Hair follicle dermal papilla cell (primary cell): ENCODE results near the gene ART3. TPM values are rescaled to one million over a fixed set of nuclear protein-coding genes. Genes with fewer than 3 reads are reported as not detected.

Experiments used
- total RNA-seq: library from RNA; depleted of rRNA; stranded (reverse); fragments of >200 nt; gene quantifications from 2 replicates; pipeline ENCODE4 v1.2.3, GENCODE V29; 2012

The ART3 gene, protein sequence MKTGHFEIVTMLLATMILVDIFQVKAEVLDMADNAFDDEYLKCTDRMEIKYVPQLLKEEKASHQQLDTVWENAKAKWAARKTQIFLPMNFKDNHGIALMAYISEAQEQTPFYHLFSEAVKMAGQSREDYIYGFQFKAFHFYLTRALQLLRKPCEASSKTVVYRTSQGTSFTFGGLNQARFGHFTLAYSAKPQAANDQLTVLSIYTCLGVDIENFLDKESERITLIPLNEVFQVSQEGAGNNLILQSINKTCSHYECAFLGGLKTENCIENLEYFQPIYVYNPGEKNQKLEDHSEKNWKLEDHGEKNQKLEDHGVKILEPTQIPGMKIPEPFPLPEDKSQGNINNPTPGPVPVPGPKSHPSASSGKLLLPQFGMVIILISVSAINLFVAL
- not detected in 2 replicates for total RNA-seq

GRCh38 chr4:76074468-76074867, at the start of gene ART3:
Gene ART3 (plus strand): TSS chr4:76074709. CDS start chr4:76075890, 1,181 bp downstream.

DNA sequence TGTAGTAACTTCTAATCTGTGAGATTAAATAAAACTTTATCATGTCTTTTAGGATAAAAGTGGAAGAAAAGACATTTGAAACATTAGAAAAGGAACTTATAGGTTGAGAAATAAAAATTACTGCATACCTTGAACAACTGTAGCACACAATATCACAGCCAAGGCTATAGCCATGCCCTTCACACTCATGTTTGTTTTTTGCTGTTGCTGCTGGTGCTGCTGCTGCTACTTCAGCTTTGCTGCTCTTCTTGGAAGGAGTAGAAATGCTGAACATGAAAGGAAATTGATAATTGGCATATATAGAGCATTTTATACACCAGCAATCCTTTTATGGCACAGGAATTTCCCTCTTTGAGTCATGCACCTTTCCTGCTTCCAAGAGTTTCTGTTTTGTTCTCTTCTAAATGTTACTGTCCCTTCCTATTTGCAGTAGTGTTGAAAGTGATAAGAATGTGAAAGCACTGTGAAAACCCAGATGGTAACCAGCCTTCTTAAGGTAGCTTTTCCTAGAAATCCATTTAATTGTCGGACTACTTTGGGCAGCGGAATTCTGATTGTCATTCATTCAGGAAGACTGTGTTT, 38.6 kb upstream of the ART3 start, which contains the start of gene CXCL11:
Gene CXCL11, minus strand, starts transcription at position 272 of the 582 bp plus-strand sequence. Its CDS starts 83 bp downstream, at position 189.

GRCh38 chr4:76148142-76148865, 73.8 kb downstream of the ART3 start, which contains the start of gene NUP54:
Gene NUP54 (minus strand): TSS chr4:76148397. CDS start chr4:76148374, 23 bp downstream.

Other genes with a start within 250 kb of the ART3 start
- not detected in 2 replicates for gene PPEF2, start 172.3 kb upstream of the ART3 start, total RNA-seq
- 36.3 and 46.9 TPM in 2 replicates for gene NAAA, start 133.7 kb upstream of the ART3 start, total RNA-seq
- gene SDAD1, start 83.8 kb upstream of the ART3 start, total RNA-seq, result 40.9 and 42.4 TPM in 2 replicates
- not detected in 2 replicates for gene CXCL9, start 67.2 kb upstream of the ART3 start, total RNA-seq
- gene CXCL10, start 51.2 kb upstream of the ART3 start, total RNA-seq, result 0.16 and 0.36 TPM in 2 replicates
- gene CXCL11, start 38.6 kb upstream of the ART3 start, total RNA-seq, result not detected in 2 replicates
- 47.4 and 51.1 TPM in 2 replicates for gene NUP54, start 73.7 kb downstream of the ART3 start, total RNA-seq
- gene SCARB2, start 139.1 kb downstream of the ART3 start, total RNA-seq, result 165 and 172 TPM in 2 replicates
- 0.36 and 0.97 TPM in 2 replicates for gene FAM47E, start 177.0 kb downstream of the ART3 start, total RNA-seq
- 6.8 and 8.0 TPM in 2 replicates for gene STBD1, start 232.0 kb downstream of the ART3 start, total RNA-seq